ENCODE results near the gene CDC16.

- TF ChIP-seq EP300 (IDR thresholded peaks at IDR 0.05) (no peak), CTCF (IDR thresholded peaks at IDR 0.05) (no peak), POLR2A (IDR thresholded peaks at IDR 0.05) (no peak)
Observed at GRCh38 chr13:114283576-114283975, 48.9 kb downstream of the CDC16 start.

Measured in gastroesophageal sphincter (tissue), 3 donors.